RWPE1 (cell line): ENCODE measurements around the gene DCN.

Source experiments
- CTCF ChIA-PET: fragments of 350-600 bp; sonication (Branson Sonifier 250); formaldehyde crosslinking; extraction: SDS; loops from one replicate; lab custom pipeline; 2021; lab: Yijun Ruan, JAX
- POLR2A ChIA-PET: fragments of 400-600 bp; formaldehyde crosslinking; extraction: SDS; loops from one replicate; lab custom pipeline; 2020; ENCODE audit warnings: antibody characterized with exemption; ENCODE audit not compliant: low non-redundant PET; lab: Yijun Ruan, JAX
- DNase-seq: peaks from one replicate; pipeline ENCODE4 v3.0.0; 2012; ENCODE audit warnings: low spot score
- H3K27ac ChIP-seq: fragments of 450-650 bp; 2 replicates; pipeline ENCODE4 v1.5.1; 2017
- CTCF ChIP-seq: fragments of 450-650 bp; conservative IDR thresholded peaks from 2 replicates; pipeline ENCODE4 v1.5.1; 2017; ENCODE audit warnings: low read depth, mild to moderate bottlenecking

DCN gene

DNA sequence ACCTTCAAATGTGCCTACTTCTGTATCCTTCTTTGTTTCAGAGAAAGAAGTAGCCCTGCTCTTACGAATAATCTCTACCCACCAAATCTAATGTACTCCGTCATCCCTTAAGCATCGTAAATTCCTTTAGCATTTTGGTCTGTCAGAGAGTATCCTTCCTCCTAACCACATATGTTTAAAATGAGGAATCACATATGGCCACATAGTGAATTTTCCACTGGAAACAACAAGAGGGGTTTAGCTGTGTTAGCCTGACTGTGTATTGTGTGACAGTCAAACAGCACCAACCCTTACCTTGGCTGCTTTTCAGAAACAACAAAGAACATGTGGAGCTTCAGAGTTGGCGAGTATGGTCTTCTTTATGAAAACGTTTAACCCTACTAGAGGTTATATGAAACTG is 76.8 kb downstream of the DCN start:
- TF ChIP-seq CTCF: no peak
- no peak for DNase-seq
- H3K27ac ChIP-seq: no peak overlapping the region
- ChIA-PET CTCF (no interaction called here), POLR2A (no interaction called here)

GRCh38 chr12:91104812-91105466 is 77.7 kb downstream of the DCN start:
- DNase-seq: no peak
- POLR2A ChIA-PET: no interaction called here
- H3K27ac ChIP-seq: no peak overlapping the region
- CTCF ChIA-PET: no interaction called here
- TF ChIP-seq CTCF: no peak

DNA sequence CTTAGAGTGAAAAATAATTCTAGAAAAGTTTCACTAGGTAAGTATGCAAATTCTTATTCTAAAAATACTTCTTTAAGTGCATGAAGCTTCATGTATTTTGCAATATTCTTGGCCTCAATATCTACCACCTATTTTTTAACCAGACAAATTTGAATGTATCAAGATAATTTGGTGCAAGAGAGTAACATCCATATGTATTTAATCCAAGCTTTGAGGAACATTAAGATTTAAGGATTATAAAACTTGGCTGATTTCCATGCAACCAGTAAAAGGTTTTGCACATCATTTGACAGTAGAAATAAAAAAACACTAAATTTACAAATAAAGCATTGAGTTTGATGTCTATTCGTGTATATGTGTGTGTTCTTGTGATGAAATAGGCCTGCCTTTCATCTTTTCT is 79.0 kb downstream of the DCN start:
- no peak for TF ChIP-seq CTCF
- ChIA-PET CTCF (no interaction called here), POLR2A (no interaction called here)
- H3K27ac ChIP-seq: no peak overlapping the region
- DNase-seq: no peak

GRCh38 chr12:91103101-91103500 is 79.5 kb downstream of the DCN start:
- no peak overlapping the region for H3K27ac ChIP-seq
- POLR2A ChIA-PET: no interaction called here
- no peak for TF ChIP-seq CTCF
- CTCF ChIA-PET: no interaction called here
- DNase-seq: no peak

DNA sequence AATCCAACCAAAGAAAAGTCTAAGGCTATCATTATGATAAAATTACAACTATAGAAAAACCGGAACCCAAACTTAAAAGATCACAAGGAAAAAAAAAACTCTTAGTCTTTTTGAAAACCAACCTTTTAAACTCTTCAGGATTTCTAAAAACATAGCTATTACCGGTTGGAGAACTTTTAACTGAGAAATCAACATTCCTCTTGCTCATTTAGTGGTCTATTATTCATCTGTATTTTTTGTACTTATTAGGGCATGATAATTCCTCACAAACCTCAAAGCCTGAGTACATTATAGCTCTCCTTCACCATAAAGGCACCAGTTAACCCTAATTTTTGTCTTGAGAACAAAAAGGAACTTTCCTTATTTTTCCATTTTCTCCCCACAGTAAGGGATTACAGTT is 81.7 kb downstream of the DCN start:
- ChIA-PET CTCF (no interaction called here), POLR2A (no interaction called here)
- DNase-seq: no peak
- TF ChIP-seq CTCF: no peak
- H3K27ac ChIP-seq: no peak overlapping the region

GRCh38 chr12:91099836-91100235 is 82.8 kb downstream of the DCN start:
- no peak for TF ChIP-seq CTCF
- DNase-seq: no peak
- CTCF ChIA-PET: interaction anchor here (0.6 kb wide), 3 partner anchors 113 to 585 kb away, joined by 3 read pairs; no protein-coding TSS in a partner anchor
- POLR2A ChIA-PET: no interaction called here
- no peak overlapping the region for H3K27ac ChIP-seq

- TF ChIP-seq CTCF: no peak
- DNase-seq: no peak
- H3K27ac ChIP-seq: no peak overlapping the region
- ChIA-PET CTCF (interaction anchor here (0.6 kb wide), 3 partner anchors 112 to 585 kb away, joined by 3 read pairs; no protein-coding TSS in a partner anchor), POLR2A (no interaction called here)
These were observed 83.3 kb downstream of the DCN start for GRCh38 chr12:91099341-91099740.
